ENCODE data around the gene SNRPA. TPM values are rescaled to one million over a fixed set of nuclear protein-coding genes. Genes with fewer than 3 reads are reported as not detected.
A peak's percentile ranks its signal among the peaks of the same experiment; 100 is the strongest.

The SNRPA gene
- total and polyA plus RNA-seq, 2 of the 13 experiments (the other 11 are each of a cell fraction or from before 2014, with no cell fraction given) = 59.6 to 162 TPM

DNA sequence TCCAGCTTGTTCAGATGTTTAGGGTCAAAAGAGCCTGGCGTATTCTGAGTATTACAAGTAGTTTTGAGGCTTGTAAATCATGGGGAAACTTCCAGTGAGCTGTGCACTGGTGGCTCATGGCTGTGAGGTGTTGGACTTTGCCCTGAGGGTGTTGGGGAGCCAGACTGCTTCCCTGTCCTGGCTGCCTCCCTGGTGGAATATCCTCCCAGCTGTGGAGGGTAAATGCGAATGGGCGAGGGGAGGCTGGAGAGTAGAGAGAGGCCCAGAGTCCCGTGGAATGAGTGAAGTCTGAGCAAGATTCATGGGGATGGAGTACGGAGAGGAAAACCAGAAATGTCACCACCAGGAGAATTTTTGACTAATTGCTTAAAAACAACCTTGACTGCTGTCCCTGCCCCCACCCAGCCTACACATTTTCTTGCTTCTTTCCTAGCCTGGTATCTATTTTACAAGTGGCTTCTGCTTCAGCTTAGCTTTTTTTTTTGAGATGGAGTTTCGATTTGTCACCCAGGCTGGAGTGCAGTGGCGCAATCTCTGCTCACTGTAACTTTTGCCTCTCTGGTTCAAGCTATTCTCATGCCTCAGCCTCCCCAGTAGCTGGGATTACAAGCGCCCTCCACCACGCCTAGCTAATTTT, 3.7 kb downstream of the SNRPA start (continued):
- no peak for TF ChIP-seq SRF (IDR thresholded peaks at IDR 0.05; ENCODE audit: low read depth, low read length)
- TF ChIP-seq, protein P1, sequence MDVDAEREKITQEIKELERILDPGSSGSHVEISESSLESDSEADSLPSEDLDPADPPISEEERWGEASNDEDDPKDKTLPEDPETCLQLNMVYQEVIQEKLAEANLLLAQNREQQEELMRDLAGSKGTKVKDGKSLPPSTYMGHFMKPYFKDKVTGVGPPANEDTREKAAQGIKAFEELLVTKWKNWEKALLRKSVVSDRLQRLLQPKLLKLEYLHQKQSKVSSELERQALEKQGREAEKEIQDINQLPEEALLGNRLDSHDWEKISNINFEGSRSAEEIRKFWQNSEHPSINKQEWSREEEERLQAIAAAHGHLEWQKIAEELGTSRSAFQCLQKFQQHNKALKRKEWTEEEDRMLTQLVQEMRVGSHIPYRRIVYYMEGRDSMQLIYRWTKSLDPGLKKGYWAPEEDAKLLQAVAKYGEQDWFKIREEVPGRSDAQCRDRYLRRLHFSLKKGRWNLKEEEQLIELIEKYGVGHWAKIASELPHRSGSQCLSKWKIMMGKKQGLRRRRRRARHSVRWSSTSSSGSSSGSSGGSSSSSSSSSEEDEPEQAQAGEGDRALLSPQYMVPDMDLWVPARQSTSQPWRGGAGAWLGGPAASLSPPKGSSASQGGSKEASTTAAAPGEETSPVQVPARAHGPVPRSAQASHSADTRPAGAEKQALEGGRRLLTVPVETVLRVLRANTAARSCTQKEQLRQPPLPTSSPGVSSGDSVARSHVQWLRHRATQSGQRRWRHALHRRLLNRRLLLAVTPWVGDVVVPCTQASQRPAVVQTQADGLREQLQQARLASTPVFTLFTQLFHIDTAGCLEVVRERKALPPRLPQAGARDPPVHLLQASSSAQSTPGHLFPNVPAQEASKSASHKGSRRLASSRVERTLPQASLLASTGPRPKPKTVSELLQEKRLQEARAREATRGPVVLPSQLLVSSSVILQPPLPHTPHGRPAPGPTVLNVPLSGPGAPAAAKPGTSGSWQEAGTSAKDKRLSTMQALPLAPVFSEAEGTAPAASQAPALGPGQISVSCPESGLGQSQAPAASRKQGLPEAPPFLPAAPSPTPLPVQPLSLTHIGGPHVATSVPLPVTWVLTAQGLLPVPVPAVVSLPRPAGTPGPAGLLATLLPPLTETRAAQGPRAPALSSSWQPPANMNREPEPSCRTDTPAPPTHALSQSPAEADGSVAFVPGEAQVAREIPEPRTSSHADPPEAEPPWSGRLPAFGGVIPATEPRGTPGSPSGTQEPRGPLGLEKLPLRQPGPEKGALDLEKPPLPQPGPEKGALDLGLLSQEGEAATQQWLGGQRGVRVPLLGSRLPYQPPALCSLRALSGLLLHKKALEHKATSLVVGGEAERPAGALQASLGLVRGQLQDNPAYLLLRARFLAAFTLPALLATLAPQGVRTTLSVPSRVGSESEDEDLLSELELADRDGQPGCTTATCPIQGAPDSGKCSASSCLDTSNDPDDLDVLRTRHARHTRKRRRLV (CRISPR knock-in tag; IDR thresholded peaks at IDR 0.05) = no peak
- TF ChIP-seq ETV6 (CRISPR knock-in tag; conservative IDR thresholded peaks at IDR 0.05) = no peak
- TF ChIP-seq BCL6 (CRISPR knock-in tag; IDR thresholded peaks at IDR 0.05) = no peak
- no peak for TF ChIP-seq THYN1 (CRISPR knock-in tag; IDR thresholded peaks at IDR 0.05; ENCODE audit: borderline replicate concordance, low read depth)
- TF ChIP-seq ZFP37 (CRISPR knock-in tag; IDR thresholded peaks at IDR 0.05; ENCODE audit: borderline replicate concordance) = no peak
- TF ChIP-seq ELF1 (CRISPR knock-in tag; IDR thresholded peaks at IDR 0.05) = no peak
- TF ChIP-seq ARNTL (CRISPR knock-in tag; IDR thresholded peaks at IDR 0.05) = 0 out of 2 replicates have a peak, but pooled peaks have one; percentile 41
- TF ChIP-seq POLR2G (IDR thresholded peaks at IDR 0.05; ENCODE audit: low read depth, low read length) = peak; percentile 48; the same call in 1 of the 2 replicates
- TF ChIP-seq CREB3 (CRISPR knock-in tag; IDR thresholded peaks at IDR 0.05) = no peak
- TF ChIP-seq IKZF4 (CRISPR knock-in tag; IDR thresholded peaks at IDR 0.05; ENCODE audit: borderline replicate concordance, low read depth, not compliant biosample characterization) = no peak
- no peak for TF ChIP-seq ZNF773 (CRISPR knock-in tag; IDR thresholded peaks at IDR 0.05; ENCODE audit: borderline replicate concordance)
- TF ChIP-seq ZNF646 (CRISPR knock-in tag; IDR thresholded peaks at IDR 0.05) = no peak
- peak; percentile 78 for TF ChIP-seq RBM22 (optimal IDR thresholded peaks at IDR 0.05; ENCODE audit: low read length)
- TF ChIP-seq XRCC5 (optimal IDR thresholded peaks at IDR 0.05; ENCODE audit: low read length) = no peak
- TF ChIP-seq, protein P2, sequence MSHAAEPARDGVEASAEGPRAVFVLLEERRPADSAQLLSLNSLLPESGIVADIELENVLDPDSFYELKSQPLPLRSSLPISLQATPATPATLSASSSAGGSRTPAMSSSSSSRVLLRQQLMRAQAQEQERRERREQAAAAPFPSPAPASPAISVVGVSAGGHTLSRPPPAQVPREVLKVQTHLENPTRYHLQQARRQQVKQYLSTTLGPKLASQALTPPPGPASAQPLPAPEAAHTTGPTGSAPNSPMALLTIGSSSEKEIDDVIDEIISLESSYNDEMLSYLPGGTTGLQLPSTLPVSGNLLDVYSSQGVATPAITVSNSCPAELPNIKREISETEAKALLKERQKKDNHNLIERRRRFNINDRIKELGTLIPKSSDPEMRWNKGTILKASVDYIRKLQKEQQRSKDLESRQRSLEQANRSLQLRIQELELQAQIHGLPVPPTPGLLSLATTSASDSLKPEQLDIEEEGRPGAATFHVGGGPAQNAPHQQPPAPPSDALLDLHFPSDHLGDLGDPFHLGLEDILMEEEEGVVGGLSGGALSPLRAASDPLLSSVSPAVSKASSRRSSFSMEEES (CRISPR knock-in tag; IDR thresholded peaks at IDR 0.05) = no peak

All from HepG2 (cell line).